NOMO-1 treated with dmso at 0.1 percent for 144 hours (cell line): ENCODE data around the gene MICAL2.

ENCODE experiments used
- DNase-seq: peaks from one replicate; lab custom pipeline; 2025; ENCODE audit not compliant: unreplicated experiment; lab: John Stamatoyannopoulos, UW

Gene MICAL2

DNA sequence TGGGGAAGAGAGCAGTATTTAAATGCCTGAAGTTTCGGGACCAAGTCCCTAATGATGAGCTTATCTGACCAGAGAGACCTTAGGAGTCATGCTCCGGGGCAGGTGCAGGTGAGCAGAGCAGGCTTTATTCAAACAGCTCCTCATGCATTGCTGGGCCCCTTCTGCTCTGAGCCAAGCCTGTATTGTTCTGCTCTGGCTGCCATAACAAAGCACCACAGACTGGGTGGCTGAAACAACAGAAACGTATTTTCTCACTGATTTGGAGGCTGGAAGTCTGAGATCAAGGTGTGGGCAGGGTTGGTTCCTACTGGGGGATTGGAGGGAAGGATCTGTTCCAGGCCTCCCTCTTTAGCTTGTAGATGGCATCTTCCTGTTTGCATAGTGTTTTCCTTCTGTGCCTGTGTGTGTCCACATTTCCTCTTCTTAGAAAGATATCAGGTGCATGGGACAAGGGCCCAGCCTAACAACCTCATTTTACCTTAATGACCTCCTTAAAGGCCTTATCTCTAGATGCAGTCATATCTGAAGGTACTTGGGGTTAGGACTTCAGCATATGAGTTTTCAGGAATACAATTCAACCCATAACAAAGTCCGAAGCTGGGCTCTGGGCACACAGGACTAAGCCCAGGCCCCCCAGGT is 169.9 kb downstream of the MICAL2 start:
- no peak for DNase-seq

DNA sequence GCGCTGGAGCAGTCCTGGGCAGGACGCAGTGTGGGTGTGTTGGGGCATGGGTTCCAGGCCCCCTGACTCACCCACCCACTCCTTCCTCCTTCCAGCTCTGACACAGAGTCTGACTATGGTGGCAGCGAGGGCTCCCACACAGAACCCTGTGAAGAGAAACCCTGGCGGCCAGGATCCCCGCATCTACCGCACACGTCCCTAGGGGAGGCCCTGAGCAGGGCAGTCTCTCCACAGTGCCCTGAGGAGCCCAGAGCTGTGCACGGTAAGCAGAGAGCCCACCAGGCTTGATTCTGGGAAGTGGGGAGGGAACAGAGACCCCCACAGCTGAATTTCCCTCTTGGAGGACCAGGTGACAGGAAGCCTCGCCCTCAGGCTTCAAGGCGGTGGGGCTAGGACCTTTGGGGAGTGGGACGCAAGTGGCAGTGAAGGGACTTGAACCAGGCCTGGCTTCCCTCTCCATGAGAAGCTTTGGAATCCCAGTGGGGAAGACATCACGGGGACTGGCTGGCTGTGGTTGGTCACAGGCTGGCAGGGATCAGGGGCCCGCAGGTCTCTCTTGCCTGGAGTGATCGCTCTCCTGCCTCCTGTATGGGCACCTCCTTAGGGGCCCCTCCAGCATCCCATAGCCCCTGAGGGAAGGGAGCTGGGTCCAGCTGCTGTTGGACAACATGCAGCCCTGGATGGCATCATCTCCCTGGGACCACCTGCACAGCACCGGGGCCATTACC is 170.6 kb downstream of the MICAL2 start:
- DNase-seq, result no peak

DNA sequence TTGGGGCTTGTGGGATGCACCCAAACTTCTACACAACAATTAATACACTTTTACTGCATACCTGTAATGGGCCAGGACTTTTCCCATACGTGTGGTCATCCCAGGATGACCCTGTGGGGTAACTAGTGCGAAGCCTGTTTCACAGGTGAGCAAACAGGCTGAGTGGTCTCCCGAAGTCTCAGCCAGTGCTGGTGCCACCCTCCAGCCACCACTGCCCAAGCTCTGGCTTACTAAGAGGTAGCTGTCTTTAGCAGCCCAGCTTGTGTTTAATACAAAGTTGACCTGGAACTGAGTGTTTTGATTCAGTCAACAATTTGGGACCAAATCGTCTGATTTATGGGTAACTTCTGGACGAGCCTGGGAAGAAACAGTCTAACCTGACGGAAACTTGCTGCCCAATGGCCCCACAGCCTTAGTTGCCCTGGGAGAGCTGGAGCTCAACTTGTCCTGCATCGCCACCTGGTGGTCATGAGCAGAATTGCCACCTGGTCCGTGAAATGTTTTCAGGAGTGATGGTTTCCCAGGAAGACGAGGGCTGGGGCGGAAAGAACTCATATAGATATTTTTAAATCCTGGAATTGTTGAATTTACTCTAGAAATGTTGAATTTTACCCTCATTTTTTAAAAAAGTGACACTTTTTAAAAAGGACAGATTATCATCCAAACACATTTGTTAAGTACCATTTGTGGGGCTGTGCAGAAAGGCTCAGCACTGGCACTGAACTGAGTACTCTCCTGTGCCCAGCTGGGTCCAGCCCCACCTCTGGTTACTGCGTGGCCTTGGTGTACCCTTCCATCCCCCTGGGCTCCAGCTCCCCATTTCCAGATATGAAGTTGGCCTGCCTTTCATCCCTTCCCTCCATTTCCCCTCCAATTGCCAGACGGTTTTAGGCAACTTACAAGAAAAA is 171.4 kb downstream of the MICAL2 start:
- DNase-seq, result no peak

DNA sequence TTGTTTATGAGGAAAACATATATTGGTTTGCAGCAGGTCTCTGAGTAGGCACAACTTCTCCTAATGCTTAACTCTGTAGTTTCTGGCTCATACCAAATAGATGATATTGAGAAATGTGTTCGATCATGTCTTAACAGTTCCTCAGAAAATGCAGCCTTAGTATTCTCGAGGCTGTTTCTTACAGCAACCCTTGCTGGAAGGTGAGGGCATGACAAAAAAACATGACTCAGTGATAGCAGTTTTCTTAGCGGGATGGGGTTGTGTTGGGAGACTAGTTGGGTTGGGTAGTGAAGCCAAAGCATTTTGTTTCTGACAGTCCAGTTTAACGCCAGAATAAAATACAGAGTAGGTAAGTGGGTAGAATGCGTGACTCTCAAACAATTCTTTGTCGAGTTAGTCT is 172.3 kb downstream of the MICAL2 start:
- DNase-seq, result no peak

DNA sequence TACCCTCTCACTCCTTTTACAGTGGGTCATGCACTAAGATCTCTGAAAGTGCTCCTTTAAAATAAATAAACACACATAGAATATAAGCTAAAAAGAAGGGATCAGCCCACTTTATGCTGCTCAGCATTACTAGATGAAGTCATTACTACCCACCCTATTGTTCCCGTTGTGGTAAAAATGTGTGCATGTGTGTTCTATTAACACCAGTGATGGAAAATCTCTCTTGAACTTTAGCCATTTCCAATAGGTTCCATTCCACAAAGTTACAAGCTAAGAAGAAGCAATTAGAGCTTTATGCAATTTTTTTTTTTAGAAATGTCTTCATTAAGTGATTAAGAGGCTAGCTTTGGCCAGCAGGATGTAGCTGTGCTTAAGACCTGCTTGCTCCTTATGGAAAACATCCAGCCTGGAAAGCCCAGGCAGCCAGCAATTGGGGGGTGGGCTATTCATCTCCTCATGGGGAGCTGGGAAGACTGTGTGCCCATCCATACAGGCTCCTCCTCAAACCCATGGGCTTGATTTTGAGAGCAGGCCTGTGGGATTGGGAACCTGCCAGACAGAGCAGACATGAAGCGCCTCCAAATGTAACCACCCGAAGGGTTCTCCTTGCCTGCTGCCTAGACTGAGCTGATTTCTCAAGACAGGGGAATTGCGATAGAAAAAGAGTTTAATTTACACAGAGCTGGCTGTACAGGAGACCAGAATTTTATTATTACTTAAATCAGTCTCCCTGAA is 174.1 kb downstream of the MICAL2 start:
- DNase-seq, result no peak

DNA sequence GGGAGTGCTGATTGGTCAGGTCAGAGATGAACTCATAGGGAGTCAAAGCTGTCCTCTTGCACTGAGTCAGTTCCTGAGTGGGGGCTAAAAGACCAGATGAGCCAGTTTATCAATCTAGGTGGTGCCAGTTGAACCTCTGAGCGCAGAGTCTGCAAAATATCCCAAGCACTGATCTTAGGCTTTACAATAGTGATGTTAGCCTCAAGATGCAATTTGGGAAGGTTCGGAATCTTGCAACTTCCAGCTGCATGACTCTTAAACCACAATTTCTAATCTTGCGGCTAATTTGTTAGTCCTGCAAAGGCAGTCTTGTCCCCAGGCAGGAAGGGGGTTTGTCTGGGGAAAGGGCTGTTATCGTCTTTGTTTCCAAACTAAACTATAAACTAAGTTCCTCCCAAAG is 174.7 kb downstream of the MICAL2 start:
- DNase-seq, result no peak

DNA sequence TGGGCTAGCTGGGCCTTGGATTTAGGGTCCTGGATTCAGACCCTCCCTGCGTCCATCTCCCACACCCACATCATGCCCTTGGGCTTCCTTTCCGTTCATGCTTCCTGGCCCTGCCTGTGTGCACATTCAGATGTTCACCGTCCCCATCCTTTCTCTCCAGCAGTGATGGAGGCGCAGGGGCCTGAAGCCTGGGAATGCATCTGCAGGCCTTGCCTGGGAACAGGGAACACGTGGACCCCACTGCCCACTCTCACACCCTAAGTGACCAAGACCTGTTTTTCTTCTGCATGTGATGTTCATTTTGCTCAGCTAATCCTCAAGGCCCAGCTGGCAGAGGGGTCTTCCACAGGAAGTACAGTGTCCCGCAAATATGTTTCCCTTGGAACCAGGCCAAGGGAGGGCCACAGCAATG is 175.4 kb downstream of the MICAL2 start:
- DNase-seq, result no peak

DNA sequence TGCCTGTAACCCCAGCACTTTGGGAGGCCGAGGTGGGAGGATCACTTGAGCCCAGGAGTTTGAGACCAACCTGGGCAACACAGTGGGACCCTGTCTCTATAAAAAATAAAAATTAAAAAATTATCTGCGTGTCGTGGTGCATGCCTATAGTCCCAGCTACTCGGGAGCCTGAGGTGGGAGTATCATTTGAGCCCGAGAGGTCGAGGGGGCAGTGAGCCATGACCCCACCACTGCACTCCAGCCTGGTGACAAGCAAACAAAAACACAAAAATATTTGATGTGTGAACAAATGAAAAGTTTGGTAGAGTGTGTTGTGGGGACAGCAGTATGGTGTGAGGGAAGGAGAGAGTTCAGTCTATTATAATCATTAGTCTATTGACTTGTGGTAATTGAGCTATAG is 176.2 kb downstream of the MICAL2 start:
- DNase-seq, result no peak

DNA sequence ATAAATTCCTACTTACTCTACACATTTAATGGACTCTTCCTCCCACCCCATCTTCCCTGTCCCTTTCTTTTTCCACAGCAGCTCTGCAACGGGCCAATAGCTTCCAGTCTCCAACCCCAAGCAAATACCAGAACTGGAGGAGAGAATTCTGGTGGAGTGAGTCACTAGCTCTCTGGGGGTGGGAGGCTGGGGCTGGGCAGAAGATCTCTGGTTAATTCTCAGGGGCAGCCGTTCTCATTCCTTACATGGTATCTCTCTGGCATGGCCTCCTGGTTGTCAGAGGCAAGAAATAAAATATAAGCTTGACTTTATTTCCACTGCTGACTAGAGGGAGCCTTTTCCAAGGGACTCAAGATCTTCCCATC is 176.6 kb downstream of the MICAL2 start:
- DNase-seq, result no peak

DNA sequence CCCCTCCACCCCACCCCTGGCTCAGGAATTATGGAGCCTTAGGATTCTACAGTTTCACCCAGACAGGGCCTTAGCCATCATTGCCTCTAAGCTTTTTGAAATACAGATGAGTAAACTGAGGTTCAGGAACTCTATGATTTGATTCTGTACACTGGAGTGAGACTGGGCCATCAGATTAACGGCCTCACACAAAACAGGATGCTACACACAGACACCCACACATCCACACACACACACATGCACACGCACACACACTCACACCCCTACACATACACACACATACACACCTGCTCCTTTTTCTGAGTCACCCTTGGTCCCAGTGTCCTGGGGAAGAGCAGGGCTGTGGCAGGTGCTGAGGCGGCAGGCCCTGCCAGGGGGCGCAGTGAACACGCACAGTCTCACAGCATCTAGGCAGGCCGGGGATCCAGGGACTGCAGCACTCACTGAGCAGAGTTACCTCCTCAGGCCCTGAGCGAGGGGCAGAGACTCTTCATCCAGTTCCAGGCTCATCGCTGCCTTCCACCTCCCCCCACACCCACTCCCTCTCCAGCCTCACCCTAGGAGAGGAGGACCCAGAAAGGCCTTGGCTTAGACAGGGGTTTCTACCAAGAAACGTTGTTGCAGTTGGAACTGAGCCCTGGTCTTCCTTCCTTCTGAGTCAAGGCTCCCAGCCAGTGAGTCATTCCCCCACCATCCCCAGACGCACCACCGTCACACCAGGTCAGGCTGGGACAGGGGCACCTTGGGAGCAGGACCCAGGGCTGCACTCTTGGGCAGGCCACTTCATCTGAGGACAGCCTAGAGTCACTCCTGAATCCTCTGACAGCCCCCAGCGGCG is 177.2 kb downstream of the MICAL2 start:
- no peak for DNase-seq

DNA sequence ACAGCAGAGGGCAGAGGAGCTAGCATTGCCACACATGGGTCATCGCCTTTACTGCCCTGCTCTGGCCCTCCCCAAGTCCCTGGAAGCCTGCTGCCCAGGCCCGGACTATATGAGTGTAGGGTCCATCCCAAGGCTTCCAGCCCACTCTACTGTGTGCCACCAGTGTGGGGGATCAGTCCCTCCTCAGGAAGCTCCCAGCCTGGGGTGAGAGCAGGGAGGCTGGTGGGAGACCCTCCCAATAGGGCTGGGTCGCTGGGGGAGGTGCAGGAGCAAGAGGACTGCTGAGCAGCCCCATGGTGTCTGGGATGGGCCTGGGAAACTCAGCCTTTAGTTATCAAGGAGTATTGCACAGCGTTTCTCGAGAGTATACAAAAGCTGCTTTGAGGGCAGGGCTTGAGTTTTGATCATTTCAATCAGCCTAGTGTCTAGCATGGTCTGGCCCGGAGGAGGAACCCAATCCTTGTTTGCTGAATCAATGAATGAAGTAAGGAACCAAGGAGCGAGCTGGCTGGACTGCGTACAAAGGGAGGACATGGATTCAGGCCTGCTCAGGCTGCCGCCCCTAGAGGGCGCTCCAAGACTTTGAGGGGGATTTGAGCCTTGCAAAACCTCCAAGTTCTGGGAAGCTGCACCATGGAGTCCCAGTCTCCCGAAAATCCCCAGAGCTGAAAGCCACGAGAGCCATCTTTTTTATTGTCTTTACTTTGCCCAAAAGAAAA is 178.0 kb downstream of the MICAL2 start:
- peak; percentile 12 for DNase-seq

DNA sequence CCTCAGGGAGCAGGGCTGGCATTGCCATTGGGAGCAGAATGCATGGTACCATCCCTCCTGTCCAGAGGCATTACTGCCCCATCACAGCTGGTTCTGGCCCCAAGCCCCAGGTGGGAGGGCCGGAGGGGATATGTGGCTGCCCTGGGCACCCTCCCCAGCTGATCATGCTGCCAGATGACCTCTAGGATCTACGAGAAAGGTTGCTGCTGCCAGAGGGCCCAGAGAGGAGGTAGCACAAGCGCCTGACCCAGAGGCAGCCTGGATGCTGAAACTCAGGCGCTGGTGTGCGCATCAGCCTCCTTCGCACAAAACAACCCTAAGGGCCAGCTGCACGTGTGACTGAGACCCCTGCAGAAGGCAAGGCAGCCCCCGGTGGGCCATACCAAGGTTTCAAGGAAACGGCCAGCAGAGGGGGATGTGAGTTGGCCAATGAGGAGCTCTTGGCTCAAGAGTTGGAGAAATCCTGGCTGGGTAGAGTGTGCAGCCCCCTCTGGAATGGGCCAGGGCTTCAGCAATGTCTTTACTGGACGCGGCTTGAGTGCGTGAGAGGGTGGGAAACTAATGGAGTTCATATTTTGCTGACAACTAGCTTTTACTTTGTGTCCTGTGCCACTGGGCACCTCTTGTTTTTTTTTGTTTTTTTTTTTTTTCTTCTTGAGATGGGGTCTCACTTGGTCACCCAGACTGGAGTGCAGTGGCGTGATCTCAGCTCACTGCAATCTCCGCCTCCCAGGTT is 178.7 kb downstream of the MICAL2 start:
- DNase-seq, result no peak

DNA sequence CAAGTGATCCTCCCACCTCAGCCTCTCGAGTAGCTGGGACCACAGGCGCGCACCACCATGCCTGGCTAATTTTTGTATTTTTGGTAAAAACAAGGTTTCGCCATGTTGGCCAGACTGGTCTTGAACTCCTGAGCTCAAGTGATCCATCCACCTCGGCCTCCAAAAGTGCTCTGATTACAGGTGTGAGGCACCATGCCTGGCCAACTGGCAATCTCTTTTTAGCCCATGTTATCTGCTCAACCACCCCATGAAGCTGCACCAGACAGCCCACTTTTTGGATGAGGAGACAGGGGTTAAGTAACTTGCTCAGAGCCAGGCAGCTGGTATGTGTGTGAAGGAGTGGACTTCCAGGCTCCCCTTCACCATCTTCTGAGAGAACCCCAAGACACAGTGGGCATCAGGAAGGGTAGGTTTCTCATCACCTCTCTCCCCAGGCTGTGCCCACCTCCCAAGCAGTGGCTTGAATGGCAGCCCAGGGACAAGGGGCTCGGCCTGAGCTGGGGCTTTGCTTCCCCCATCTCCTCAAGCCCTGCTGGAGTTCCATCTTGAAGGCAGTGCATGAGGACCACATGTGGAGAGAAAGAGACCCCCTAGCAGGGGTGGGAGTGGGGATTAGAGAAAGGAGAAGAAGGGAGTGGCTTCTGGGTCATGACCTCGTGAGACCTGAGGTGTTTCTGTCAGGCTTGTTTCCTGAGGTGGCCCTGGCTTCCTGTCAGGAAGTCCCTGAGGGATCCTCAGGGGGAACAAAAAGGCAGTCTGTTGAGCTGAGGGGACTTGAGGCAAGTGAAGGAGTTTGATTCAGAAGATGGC is 179.5 kb downstream of the MICAL2 start:
- no peak for DNase-seq

DNA sequence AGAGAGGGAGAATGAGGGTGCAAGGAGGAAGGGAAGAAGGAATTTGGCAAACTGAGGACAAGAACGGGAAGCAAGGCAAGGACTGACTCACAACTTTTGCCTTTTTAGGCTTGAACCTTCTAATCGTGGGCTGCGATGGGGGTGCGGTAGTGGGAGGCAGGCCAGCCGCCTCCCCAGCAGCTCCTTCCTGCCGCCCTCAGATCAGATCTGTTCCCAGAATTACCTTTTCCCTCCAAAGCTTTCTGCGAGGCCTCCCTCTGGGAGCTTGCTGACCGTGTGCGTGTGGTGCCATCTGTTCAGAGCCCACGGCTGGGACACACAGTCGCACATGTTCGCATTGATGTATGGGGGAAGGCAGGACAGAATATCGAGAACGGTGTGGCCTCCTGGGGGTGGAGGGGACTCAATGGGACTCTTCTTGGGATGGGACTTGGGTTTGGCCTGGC is 180.1 kb downstream of the MICAL2 start:
- DNase-seq, result no peak

DNA sequence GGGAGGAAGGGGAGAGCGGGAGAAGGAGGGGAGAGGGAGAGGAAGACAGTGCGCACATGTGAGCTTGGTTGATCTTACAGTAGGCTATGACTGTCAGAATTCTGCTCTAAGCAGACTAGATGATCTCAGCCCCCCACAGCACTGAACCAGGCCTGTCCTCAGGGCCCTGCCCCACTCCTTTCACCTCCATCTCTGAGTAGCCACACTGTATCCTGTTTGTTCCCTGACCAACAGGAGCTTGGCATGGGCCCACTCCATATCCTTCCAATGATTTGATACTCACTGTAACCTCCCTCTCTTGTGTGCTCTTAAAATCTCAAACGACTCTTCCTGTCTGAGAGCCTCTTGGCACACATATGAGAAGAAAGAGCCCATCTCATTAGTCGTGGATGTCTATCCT is 180.9 kb downstream of the MICAL2 start:
- no peak for DNase-seq

DNA sequence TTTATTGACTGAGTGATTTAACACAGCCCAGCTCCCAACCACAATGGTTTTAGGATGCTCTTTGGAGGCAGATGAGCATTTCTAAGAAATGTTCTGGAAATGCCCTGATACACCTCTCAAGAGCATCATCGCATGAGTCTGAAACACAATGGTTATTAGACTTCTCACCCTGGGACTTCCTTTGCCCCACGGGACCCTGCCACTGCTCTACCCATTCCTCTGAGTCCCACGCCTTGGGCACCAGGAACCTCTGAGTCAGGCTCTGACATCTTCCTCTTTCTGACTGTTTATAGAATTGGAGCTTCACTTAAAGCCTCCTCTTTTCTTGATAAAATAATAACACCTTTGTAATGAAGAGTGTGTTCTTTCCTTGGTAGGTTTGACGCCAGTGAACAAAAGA is 181.4 kb downstream of the MICAL2 start:
- DNase-seq, result no peak

DNA sequence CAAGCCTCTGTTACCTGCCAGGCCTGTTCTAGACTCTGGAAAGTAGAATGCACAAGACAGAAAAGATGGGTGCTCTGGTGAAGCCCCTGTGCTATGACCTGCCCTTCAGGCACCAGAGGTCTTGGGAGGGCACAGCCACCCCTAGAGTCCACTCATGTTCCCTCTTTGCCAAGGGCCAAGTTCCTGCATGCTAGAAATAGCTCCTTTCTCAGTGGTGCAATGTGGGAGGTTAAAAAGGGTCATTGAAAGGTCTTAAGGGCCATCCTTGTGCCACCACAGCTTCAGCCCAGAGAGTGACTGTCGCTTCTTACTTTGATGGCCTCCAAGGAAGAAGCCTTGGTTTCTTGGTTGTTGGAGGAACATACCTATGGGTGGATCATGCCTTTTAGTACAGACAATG is 182.4 kb downstream of the MICAL2 start:
- DNase-seq, result no peak

DNA sequence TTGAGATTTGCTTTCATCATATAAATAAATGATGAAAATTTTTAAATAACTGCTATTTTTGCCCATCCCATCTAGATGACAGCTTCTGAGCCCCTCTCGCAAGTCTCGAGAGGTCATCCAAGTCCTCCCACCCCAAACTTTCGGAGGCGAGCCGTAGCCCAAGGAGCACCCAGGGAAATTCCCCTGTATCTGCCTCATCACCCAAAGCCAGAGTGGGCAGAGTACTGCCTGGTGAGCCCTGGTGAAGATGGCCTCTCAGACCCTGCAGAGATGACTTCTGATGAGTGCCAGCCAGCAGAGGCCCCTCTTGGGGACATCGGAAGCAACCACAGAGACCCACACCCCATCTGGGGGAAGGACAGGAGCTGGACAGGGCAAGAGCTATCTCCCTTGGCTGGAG is 183.1 kb downstream of the MICAL2 start:
- no peak for DNase-seq
